Gastroesophageal sphincter (tissue), 4 donors: ENCODE data around the gene S100A14. TPM values are rescaled to one million over a fixed set of nuclear protein-coding genes. Genes with fewer than 3 reads are reported as not detected.

Experiments used
- ATAC-seq: fragments of 150-250 bp; one replicate; pipeline ENCODE4 v1.9.1; 2016; ENCODE audit warnings: mild to moderate bottlenecking, moderate library complexity
- H3K27ac ChIP-seq, 4 donors: fragments of 200-600 bp; sonication (generic) in 3 of 4; 1 replicate in 3 of 4; 2 replicates in 1 of 4; pipeline ENCODE4 v1.5.1; 2016 to 2019
- H3K27me3 ChIP-seq: fragments of 200-600 bp; sonication (generic); one replicate; pipeline ENCODE4 v1.5.1; 2019
- H3K36me3 ChIP-seq, 2 donors: fragments of 200-600 bp; sonication (generic); one replicate each; pipeline ENCODE4 v1.5.1; 2019; ENCODE audit warnings: control low read depth in 1 of 2
- H3K4me1 ChIP-seq, 3 donors: fragments of 200-600 bp; sonication (generic); 1 replicate in 2 of 3; 2 replicates in 1 of 3; pipeline ENCODE4 v1.5.1; 2016 to 2019; ENCODE audit warnings: control low read depth in 2 of 3
- H3K4me3 ChIP-seq, 2 donors: fragments of 200-600 bp; sonication (generic); one replicate each; pipeline ENCODE4 v1.5.1; 2019; ENCODE audit warnings: mild to moderate bottlenecking in 1 of 2, moderate library complexity in 1 of 2
- H3K9me3 ChIP-seq, 3 donors: fragments of 200-600 bp; sonication (generic); one replicate each; pipeline ENCODE4 v1.5.1; 2017 to 2019; ENCODE audit warnings: control low read depth in 2 of 3
- EP300 ChIP-seq: sonication (generic); formaldehyde crosslinking; IDR thresholded peaks from one replicate; pipeline ENCODE4 v1.6.1; 2017; ENCODE audit warnings: antibody characterized with exemption, mild to moderate bottlenecking
- POLR2A ChIP-seq, 2 donors: fragments of 450-650 bp; IDR thresholded peaks; one replicate each; pipeline ENCODE4 v1.6.1; 2017; ENCODE audit warnings: antibody characterized with exemption in 2 of 2, mild to moderate bottlenecking in 2 of 2, moderate library complexity in 1 of 2
- POLR2AphosphoS5 ChIP-seq: sonication (generic); formaldehyde crosslinking; IDR thresholded peaks from one replicate; pipeline ENCODE4 v1.6.1; 2017; ENCODE audit warnings: antibody characterized with exemption
- WGBS, 2 donors: methylation state at CpG; one replicate each; pipeline ENCODE4 v1.1.5; 2018; ENCODE audit warnings: low coverage in 1 of 2; 5-methylcytosine and 5-hydroxymethylcytosine counted together
- total RNA-seq, 4 donors: library from RNA; depleted of rRNA; stranded (reverse); fragments of >200 nt; gene quantifications; one replicate each; pipeline ENCODE4 v1.1.0, GENCODE V29; 2016
- TF ChIP-seq, protein P1 (sequence below), 4 experiments: fragments of 200-600 bp in 2 of 4; fragments of 450-650 bp in 2 of 4; sonication (generic) in 1 of 4; IDR thresholded peaks; one replicate each; pipeline ENCODE4 v1.5.1; 2017 to 2019; ENCODE audit warnings: antibody characterized with exemption in 4 of 4, mild to moderate bottlenecking in 2 of 4, moderate library complexity in 2 of 4

The S100A14 gene
- 10 to 100 TPM in 1 of 4 donors, 1 to 10 TPM in 2, under 1 TPM in 1; 0.85 to 82.1 (median 5.0) TPM for total RNA-seq

DNA sequence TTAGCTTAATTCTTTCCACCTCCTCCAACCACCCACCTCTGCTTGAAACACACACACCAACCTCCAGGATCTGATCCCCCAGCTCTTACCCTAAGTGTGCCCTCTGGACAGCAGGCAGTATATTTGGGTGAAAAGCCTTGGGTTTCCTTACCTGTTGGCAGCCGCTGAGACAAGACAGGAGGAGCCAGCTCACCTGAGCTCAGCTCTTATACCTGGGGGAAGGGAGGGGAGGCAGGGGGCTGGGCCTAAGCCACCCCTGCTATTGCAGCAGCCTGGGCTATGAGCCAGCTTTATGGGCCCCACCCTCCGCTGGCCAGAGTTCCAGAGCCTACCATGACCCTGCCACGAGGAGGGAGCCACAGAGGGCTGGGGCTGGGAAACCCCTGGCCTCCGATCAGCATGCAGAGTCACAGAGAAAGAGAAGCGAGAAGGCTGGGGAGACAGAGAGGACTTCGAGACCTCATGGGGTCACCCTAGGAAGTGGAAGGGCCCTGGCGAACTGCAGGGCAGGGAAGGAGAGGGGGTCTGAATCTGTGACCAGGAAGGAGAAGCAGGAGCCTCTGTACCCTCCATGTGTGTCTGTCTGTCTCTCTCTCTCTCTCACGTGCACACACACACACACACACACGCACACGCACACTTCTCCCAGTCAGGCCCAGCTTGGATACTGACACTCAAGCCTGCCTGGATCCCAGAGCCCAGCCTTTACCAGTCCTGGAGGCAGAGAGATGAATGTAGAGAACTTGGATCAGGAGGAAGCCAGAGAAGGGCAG, at the start of gene S100A14:
S100A14 (minus strand) TSS at position 182 of the 773 bp plus-strand sequence. CDS start 467 bp downstream, outside the sequence.
- Histone ChIP-seq H3K36me3 (peaks cover 0 to 27% of the 10 kb centered on the region in 2 donors), H3K27ac (peak within 1 kb of the TSS in 2 of 4 donors; percentile 53), H3K4me1 (peaks cover 0 to 28% (median 22%) of the 10 kb centered on the region in 3 donors), H3K9me3 (no peaks in the 10 kb centered on the region), H3K27me3 (no peaks in the 10 kb centered on the region), H3K4me3 (no peak within 1 kb of the TSS)
- TF ChIP-seq POLR2AphosphoS5 (no peak), POLR2A (IDR thresholded peaks at IDR 0.05) (no peak), EP300 (no peak)
- TF ChIP-seq, protein P1, sequence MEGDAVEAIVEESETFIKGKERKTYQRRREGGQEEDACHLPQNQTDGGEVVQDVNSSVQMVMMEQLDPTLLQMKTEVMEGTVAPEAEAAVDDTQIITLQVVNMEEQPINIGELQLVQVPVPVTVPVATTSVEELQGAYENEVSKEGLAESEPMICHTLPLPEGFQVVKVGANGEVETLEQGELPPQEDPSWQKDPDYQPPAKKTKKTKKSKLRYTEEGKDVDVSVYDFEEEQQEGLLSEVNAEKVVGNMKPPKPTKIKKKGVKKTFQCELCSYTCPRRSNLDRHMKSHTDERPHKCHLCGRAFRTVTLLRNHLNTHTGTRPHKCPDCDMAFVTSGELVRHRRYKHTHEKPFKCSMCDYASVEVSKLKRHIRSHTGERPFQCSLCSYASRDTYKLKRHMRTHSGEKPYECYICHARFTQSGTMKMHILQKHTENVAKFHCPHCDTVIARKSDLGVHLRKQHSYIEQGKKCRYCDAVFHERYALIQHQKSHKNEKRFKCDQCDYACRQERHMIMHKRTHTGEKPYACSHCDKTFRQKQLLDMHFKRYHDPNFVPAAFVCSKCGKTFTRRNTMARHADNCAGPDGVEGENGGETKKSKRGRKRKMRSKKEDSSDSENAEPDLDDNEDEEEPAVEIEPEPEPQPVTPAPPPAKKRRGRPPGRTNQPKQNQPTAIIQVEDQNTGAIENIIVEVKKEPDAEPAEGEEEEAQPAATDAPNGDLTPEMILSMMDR (IDR thresholded peaks at IDR 0.05) = no peak
- WGBS, 2 donors = 40 to 77% methylated on average over 1 to 2 of the region's 10 CpGs
- ATAC-seq = no peak

DNA sequence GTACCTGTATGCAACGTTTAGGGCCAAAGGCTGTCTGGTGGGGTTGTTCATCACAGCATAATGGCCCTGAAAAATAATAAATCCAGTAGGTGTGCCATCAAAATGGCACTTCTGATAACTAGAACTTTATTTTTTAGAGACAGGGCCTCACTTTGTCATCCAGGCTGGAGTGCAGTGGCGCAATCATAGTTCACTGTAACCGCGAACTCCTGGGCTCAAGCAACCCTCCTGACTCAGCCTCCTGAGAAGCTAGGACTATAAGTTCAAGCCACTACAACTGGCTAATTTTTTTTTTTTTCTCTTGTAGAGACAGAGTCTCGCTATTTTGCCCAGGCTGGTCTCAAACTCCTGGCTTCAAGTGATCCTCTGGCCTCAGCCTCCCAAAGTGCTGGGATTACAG, 47.1 kb upstream of the S100A14 start:
- H3K9me3 ChIP-seq = no peaks in the 10 kb centered on the region
- no peak overlapping the region for H3K4me3 ChIP-seq
- H3K4me1 ChIP-seq = peaks cover 0 to 18% (median 8%) of the 10 kb centered on the region in 3 donors
- H3K27ac ChIP-seq = no peak overlapping the region
- WGBS, 2 donors = 77 to 91% methylated on average over 4 to 5 of the region's 5 CpGs
- TF ChIP-seq, protein P1 (IDR thresholded peaks at IDR 0.05) = no peak
- TF ChIP-seq EP300 (no peak), POLR2A (IDR thresholded peaks at IDR 0.05) (no peak), POLR2AphosphoS5 (no peak)
- no peak for ATAC-seq
- H3K27me3 ChIP-seq = no peaks in the 10 kb centered on the region
- peaks cover 9 to 87% of the 10 kb centered on the region in 2 donors for H3K36me3 ChIP-seq

DNA sequence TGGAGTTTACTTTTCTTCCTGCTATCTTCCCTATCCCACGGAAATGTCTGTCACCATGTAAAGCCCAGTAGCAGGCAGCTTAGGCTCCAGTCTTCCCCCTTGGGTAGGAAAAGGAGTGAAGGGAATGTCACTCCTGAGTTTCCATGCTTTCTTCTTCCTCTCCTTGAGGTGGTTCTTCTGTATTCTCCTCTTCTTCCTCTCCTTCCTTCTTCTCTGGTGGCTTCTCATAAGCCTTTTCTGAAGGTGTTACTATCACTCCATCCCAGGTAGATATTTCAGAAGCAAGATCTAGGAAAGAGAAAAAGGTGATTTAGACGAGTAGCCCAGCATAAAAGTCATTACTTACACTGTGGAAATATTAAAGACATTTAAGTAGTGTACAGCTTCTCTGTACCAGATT, 46.1 kb upstream of the S100A14 start:
- H3K9me3 ChIP-seq = no peaks in the 10 kb centered on the region
- WGBS, 2 donors = 41 to 62% methylated on average over 2 of the region's 2 CpGs

DNA sequence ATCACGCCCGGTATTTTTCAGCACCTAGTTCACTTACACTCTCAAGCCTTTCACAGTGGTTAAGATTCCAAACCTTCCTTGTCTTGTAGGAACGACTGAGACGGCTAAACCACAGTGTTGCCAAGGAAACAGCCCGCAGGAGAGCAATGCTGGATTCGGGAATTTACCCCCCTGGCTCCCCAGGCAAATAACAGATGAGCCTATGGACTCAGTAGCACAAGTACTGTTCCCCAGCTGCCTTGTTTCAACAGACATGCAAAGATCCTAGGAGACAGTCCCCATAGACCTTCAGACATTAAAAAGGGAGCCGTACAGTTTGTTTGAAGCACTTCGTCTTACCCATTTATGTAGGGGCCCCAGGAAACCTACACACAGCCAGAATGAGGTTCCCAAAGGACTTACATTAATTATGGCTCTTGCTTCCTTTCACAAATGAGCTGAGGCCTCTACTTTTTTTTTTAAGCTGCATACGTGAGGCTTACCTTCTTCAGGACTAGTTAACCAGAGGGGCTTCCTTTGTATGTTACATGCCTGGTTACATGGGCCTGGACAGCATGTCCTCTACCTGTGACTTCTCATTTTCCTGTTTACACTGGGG, 45.1 kb upstream of the S100A14 start:
- H3K27ac ChIP-seq = no peak overlapping the region

More for the DNA sequence above, 46.1 kb upstream of the S100A14 start:
- Histone ChIP-seq H3K4me3 (no peak overlapping the region), H3K36me3 (peaks cover 9 to 78% of the 10 kb centered on the region in 2 donors), H3K27ac (no peak overlapping the region), H3K27me3 (no peaks in the 10 kb centered on the region), H3K4me1 (peaks cover 0 to 14% (median 8%) of the 10 kb centered on the region in 3 donors)
- ATAC-seq = no peak
- TF ChIP-seq POLR2AphosphoS5 (no peak), EP300 (no peak), POLR2A (IDR thresholded peaks at IDR 0.05) (no peak)
- TF ChIP-seq, protein P1 (IDR thresholded peaks at IDR 0.05) = no peak

More for the DNA sequence above, 45.1 kb upstream of the S100A14 start:
- WGBS, 2 donors = 63 to 70% methylated on average over 2 to 4 of the region's 9 CpGs
- peaks cover 0 to 14% (median 8%) of the 10 kb centered on the region in 3 donors for H3K4me1 ChIP-seq
- H3K27me3 ChIP-seq = no peaks in the 10 kb centered on the region
- peaks cover 9 to 67% of the 10 kb centered on the region in 2 donors for H3K36me3 ChIP-seq
- no peaks in the 10 kb centered on the region for H3K9me3 ChIP-seq
- no peak overlapping the region for H3K4me3 ChIP-seq
- no peak for ATAC-seq
- TF ChIP-seq POLR2AphosphoS5 = no peak
- TF ChIP-seq, protein P1 (IDR thresholded peaks at IDR 0.05) = no peak
